NK-92 treated with Interleukin-12 subunit alpha and Interleukin-12 subunit beta, amount 100 ng/mL, for 24 hours (cell line): ENCODE data around the gene TGFBR3.

Source experiments
- DNase-seq: peaks from one replicate; lab custom pipeline; 2025; lab: John Stamatoyannopoulos, UW

The TGFBR3 gene

GRCh38 chr1:91799159-91799558 is 86.8 kb downstream of the TGFBR3 start:
- no peak for DNase-seq

DNA sequence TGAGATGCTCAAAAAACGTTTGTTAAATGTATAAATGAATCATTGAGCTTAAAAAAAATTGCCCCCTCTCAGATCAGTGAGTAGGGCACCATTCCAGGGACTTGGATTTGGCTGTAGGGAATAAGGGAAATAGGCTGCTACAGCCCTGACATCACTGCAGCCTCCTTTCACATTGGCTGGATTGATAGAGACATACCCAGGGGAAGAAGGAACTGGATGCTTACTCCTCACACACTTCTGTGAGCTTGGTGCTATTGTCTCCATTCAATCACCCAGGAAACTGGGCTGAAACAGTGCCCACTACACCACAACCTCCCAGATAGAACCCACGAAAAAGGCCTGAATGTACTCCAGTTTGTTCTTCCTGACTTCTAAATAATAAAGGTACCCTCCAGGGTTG is 87.2 kb downstream of the TGFBR3 start:
- DNase-seq: no peak

- no peak for DNase-seq
These were observed 87.7 kb downstream of the TGFBR3 start for GRCh38 chr1:91798241-91798648.

- DNase-seq: no peak
These were observed 88.8 kb downstream of the TGFBR3 start for GRCh38 chr1:91797164-91797563.

DNA sequence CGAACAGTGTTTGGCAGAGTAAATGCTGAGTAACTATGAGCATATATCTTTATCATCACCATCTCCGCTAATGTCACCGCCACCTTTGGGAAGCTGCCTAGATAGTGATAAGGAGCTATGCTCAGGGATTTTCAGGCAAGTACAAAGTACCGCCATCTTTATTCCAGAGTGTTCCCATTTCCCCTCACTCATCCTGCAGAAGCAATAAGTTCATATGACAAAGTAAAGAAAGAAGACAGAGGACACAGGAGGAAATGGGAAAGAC is 89.6 kb downstream of the TGFBR3 start:
- DNase-seq: no peak

- no peak for DNase-seq
These were observed 90.2 kb downstream of the TGFBR3 start for GRCh38 chr1:91795591-91796389.

DNA sequence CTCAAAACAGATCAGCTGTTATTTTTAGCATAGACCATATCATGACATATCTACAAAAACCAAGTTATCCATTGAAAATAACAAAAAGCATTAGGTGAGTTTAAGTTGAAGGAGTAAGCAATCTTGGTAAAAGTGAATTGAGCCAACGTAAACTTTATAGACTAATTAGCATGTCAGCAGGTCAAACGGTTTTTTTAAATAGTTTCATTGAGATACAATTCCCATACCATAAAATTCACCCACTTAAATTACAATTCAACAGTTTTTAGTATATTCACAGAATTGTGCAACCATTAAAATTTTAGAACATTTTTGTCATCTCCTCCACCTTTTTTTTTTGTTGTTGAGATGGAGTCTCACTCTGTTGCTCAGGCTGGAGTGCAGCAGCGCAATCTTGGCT is 92.1 kb downstream of the TGFBR3 start:
- no peak for DNase-seq

DNA sequence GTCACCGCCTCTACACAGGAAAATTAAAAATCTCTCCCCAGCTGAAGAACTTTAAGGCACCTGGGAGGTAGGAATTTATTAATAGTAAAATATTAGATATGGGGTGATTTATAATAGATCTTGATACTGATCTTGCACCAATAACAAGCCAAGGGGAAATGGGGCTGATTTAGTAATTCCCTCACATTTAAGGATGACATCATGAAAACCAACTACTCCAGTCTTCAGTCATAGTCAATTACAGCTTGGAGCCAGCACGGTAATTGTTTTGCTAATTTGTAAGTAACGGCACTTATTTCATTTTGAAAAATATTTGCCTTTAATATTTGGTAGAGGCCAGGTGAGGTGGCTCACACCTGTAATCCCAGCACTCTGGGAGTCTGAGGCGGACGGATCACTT is 92.8 kb downstream of the TGFBR3 start:
- DNase-seq: no peak

DNA sequence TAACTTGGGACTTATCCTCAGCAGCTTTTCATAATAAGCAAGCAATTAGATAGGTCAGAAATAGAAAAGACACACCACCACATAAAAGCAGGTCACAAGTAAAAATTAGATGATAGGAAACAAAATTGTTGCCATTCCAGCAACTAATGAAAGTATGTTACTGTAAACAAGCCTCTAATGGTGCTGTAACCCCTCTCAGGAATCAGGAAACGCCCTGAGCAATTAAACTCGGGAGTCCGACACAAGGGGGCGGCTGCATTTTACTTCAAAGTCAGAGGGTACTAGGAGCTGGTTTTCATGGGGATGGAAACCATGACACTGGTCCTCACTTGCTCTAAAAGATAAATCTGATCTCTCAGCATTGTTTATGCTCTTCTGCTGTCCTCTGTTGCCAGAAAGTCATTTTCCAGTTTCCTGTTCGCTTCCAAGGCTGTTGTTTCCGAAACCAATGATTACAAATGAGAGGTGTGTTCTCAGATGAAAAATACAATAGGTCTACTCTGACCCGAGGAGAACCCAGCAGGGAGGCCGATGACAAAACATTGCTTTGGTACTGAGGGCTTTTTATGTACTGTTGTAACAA is 93.4 kb downstream of the TGFBR3 start:
- DNase-seq: no peak

DNA sequence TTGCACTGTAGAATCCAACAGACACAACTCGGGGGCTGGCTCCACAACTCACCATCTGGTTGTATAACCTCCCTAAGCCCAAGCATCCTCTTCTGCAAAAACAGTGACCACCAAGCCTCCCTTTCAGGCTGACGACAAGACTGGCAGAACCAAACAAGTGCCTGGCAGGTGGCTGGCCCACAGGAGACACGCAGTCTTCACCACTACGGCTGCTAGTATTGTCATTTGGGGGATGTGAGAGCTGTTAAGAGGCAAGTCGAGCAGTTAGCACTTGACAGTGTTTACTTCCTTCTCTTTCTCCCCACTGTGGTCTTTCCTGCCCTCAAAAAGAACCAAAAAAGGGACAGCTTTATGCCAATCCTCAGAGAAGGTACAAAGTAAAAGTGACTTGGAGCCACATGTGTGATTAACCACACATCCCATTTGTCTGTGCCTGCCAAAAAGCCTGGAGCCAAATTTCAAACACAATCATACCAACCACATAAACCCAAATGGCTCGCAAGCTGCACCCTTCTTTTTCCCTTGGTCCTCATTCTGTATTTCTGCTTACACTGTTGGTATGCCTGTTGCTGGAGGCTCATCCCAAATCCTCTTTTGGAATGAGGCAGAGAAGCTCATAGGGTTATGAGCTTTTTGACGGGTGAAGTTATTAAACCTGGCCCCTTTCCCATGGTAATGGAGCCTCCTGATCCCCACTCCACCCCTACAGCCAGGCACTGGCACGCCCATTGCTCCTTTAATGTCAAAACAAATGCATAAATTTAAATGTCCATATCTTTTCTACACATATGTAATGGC is 94.1 kb downstream of the TGFBR3 start:
- no peak for DNase-seq

GRCh38 chr1:91791103-91791502 is 94.8 kb downstream of the TGFBR3 start:
- no peak for DNase-seq

GRCh38 chr1:91790392-91790791 is 95.6 kb downstream of the TGFBR3 start:
- DNase-seq: no peak

DNA sequence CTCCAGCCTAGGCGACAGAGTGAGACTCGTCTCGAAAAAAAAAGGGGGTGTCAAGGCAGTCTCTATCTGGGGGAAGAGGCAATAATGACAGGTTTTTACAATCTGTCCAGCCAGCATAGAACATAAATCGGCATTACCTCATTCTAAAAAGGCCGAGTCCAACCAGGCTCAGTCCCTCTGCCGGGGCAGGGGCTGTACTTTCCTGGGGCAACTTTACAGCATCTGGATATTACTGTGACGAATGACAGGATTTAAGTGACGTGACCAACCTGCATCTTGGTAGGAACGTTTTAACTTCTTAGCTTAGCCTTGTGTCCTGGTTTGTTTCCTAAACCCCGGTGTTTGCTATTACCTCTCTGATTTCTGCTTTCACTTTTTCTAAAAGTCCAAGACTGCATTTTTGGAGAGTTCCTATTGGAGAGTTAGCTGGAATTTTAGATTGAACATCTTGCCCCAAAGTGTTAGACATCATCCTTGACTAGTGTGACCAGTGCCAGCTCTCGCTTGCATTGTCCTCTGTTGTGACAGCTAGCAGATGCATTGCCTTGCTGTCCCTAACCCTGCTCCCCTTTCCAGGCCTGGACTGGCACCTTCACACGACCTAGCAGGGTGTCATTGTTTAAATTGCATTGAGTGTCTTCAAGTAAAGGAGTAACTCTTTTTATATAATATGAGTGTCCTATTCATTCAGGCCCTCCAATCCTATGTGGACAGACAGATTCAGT is 96.5 kb downstream of the TGFBR3 start:
- no peak for DNase-seq

DNA sequence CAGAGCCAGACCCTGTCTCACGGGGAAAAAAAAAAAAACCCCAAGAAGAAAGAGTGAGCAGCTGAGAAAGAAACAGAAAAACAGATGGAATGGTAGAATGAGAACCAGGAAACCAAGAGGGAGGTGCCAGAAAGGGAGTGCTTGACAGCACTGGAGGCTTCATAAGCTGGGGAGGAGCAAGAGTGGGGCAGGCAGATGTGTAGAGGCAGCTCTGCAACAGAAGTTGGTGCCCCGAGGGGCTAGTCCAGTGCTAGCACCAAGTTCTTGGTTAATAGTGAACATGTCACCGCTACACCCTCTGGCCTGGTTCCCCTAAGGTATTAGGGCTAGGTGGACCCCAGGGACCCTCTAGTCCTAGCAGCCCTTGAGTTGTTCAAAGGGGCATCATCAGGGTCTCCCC is 98.0 kb downstream of the TGFBR3 start:
- DNase-seq: no peak

GRCh38 chr1:91784616-91785015 is 101.3 kb downstream of the TGFBR3 start:
- DNase-seq: no peak

DNA sequence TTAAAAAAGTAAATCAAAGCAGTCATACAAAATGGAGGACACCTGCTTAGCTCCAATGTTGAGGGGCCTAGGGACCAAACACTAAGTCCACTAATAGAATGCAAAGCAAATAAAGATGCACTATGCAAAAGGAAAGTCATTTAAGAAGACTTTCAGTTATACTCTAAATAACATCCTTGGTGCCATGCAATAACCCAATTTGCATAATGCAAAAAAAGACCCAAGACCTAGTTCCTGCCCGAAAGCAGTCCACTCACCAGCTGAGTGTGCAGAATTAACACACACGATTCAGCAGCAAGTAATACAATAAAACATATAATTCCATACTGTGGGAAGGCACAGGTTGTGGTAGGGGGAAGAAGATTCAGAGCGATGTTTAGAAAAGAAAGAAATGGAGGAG is 101.8 kb downstream of the TGFBR3 start:
- no peak for DNase-seq

- no peak for DNase-seq
These were observed 102.4 kb downstream of the TGFBR3 start for GRCh38 chr1:91783423-91784170.

GRCh38 chr1:91781901-91782622 is 103.9 kb downstream of the TGFBR3 start:
- DNase-seq: no peak

DNA sequence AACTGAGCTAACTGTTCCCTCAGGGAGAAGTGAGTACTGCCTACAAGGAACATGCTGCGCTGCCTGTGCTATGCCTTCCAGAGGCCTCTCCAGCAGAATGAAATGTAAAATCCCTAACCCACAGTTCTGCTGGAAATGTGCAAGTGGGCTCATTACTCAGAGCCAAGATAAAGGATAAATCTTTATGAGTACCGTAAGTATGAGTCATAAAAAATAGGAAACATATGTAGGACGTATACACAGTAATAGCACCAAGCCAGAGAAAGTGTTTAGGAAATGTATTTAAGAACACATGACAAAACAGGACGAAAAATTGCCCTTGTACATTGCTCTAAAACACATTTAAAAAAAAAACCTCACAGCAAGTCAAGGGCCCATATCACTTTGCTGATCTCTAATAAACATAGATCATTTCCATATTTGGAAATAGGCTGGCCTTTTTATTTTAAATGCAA is 104.6 kb downstream of the TGFBR3 start:
- no peak for DNase-seq

- no peak for DNase-seq
These were observed 106.4 kb downstream of the TGFBR3 start for GRCh38 chr1:91779548-91780021.

- no peak for DNase-seq
These were observed 107.0 kb downstream of the TGFBR3 start for GRCh38 chr1:91778964-91779363.
